HepG2 (cell line): ENCODE measurements around the gene TECTA. TPM values are rescaled to one million over a fixed set of nuclear protein-coding genes. Genes with fewer than 3 reads are reported as not detected.

Source experiments
- ZBTB40 ChIP-seq, 2 experiments: fragments of 450-650 bp in 1 of 2; sonication (generic) in 1 of 2; formaldehyde crosslinking in 1 of 2; IDR thresholded peaks; 2 replicates each; pipeline versions ENCODE4 v1.6.1 to v1.8.0; 2016 to 2022; ENCODE audit warnings: antibody characterized with exemption in 1 of 2, mild to moderate bottlenecking in 1 of 2, missing genetic modification reagents in 1 of 2
- polyA plus RNA-seq, 8 experiments: library from polyadenylated mRNA; depleted of rRNA in 3 of 8; stranded (reverse) in 7 of 8; unstranded in 1 of 8; fragments of >200 nt; fragmentation: Illumina TruSeq in 4 of 8; extraction: Trizol in 4 of 8; gene quantifications; 2 replicates each; pipeline versions ENCODE4 v1.2.1 to v1.2.3, GENCODE V29; 2011 to 2016; ENCODE audit warnings: low read depth in 4 of 8, missing spikeins in 1 of 8, mixed read lengths in 1 of 8; ENCODE audit not compliant: insufficient read depth in 1 of 8
- total RNA-seq, 5 experiments: library from RNA; depleted of rRNA; stranded (reverse); fragments of >200 nt; fragmentation: Illumina TruSeq; extraction: Trizol; gene quantifications; 2 replicates each; pipeline ENCODE4 v1.2.3, GENCODE V29; 2016; ENCODE audit warnings: low read depth in 1 of 5

The TECTA gene
- total and polyA plus RNA-seq, 2 of the 13 experiments (the other 11 are each of a cell fraction or from before 2014, with no cell fraction given) = 0.04 to 0.17 TPM

GRCh38 chr11:121237686-121238658 is 136.9 kb downstream of the TECTA start (continued):
- TF ChIP-seq ZBTB40 (IDR thresholded peaks at IDR 0.05) = no peak
- no peak for TF ChIP-seq ZBTB40 (CRISPR knock-in tag; IDR thresholded peaks at IDR 0.05)
